Trophoblast cell (in vitro differentiated cells and primary cell): ENCODE measurements around the gene RGCC.
A peak's percentile ranks its signal among the peaks of the same experiment; 100 is the strongest.

Source experiments
- DNase-seq, 2 donors: peaks; one replicate each; pipeline ENCODE4 v3.0.0-alpha.2; 2016
- H2AFZ ChIP-seq: 2 replicates; pipeline ENCODE4 v1.6.1; 2013; ENCODE audit warnings: low read length, moderate library complexity, mild to moderate bottlenecking; ENCODE audit not compliant: insufficient read depth, poor library complexity
- H2AK5ac ChIP-seq: 2 replicates; pipeline ENCODE4 v1.6.1; 2013; ENCODE audit warnings: mild to moderate bottlenecking, low read length
- H2BK120ac ChIP-seq: 2 replicates; pipeline ENCODE4 v1.6.1; 2013; ENCODE audit warnings: low read length, mild to moderate bottlenecking, moderate library complexity; ENCODE audit not compliant: insufficient read depth, poor library complexity
- H2BK12ac ChIP-seq: 2 replicates; pipeline ENCODE4 v1.6.1; 2013; ENCODE audit warnings: mild to moderate bottlenecking, low read length, moderate library complexity
- H2BK5ac ChIP-seq: 2 replicates; pipeline ENCODE4 v1.6.1; 2013; ENCODE audit warnings: low read length, low read depth, moderate library complexity, mild to moderate bottlenecking; ENCODE audit not compliant: poor library complexity
- H3K14ac ChIP-seq: 2 replicates; pipeline ENCODE4 v1.6.1; 2013; ENCODE audit warnings: mild to moderate bottlenecking, low read length
- H3K18ac ChIP-seq: 2 replicates; pipeline ENCODE4 v1.6.1; 2013; ENCODE audit warnings: mild to moderate bottlenecking, low read length
- H3K23ac ChIP-seq: 2 replicates; pipeline ENCODE4 v1.6.1; 2013; ENCODE audit warnings: low read length
- H3K27ac ChIP-seq: 2 replicates; pipeline ENCODE4 v1.5.1; 2013; ENCODE audit warnings: low read depth, mild to moderate bottlenecking, inconsistent platforms, low read length, moderate library complexity
- H3K27me3 ChIP-seq: 2 replicates; pipeline ENCODE4 v1.6.1; 2013; ENCODE audit warnings: inconsistent platforms, mild to moderate bottlenecking, low read length, moderate library complexity; ENCODE audit not compliant: insufficient read depth
- H3K36me3 ChIP-seq, 2 experiments: 1 replicate in 1 of 2; 2 replicates in 1 of 2; pipeline ENCODE4 v1.6.1; 2013; ENCODE audit warnings: low read length in 2 of 2, mild to moderate bottlenecking in 2 of 2, moderate library complexity in 1 of 2; ENCODE audit not compliant: insufficient read depth in 2 of 2, control insufficient read depth in 1 of 2
- H3K4ac ChIP-seq: 2 replicates; pipeline ENCODE4 v1.6.1; 2013; ENCODE audit warnings: low read depth, mild to moderate bottlenecking, low read length, moderate library complexity
- H3K4me1 ChIP-seq, 2 experiments: 1 replicate in 1 of 2; 2 replicates in 1 of 2; pipeline ENCODE4 v1.6.1; 2013; ENCODE audit warnings: low read length in 2 of 2, mild to moderate bottlenecking in 2 of 2, moderate library complexity in 1 of 2; ENCODE audit not compliant: insufficient read depth in 2 of 2, control insufficient read depth in 1 of 2
- H3K4me2 ChIP-seq: 2 replicates; pipeline ENCODE4 v1.6.1; 2013; ENCODE audit warnings: inconsistent platforms, mild to moderate bottlenecking, low read length, moderate library complexity
- H3K4me3 ChIP-seq: 2 replicates; pipeline ENCODE4 v1.5.1; 2013; ENCODE audit warnings: mild to moderate bottlenecking, low read depth, low read length, inconsistent platforms
- H3K79me1 ChIP-seq: one replicate; pipeline ENCODE4 v1.6.1; 2013; ENCODE audit warnings: low read length
- H3K79me2 ChIP-seq: 2 replicates; pipeline ENCODE4 v1.6.1; 2013; ENCODE audit warnings: low read length, mild to moderate bottlenecking; ENCODE audit not compliant: control insufficient read depth, insufficient read depth, poor library complexity
- H3K9ac ChIP-seq: 2 replicates; pipeline ENCODE4 v1.6.1; 2013; ENCODE audit warnings: mild to moderate bottlenecking, low read length
- H3K9me3 ChIP-seq: 2 replicates; pipeline ENCODE4 v1.6.1; 2013; ENCODE audit warnings: low read depth, mild to moderate bottlenecking, control low read depth, inconsistent platforms, low read length; ENCODE audit not compliant: insufficient read depth
- H4K12ac ChIP-seq: 2 replicates; pipeline ENCODE4 v1.6.1; 2013; ENCODE audit warnings: low read depth, mild to moderate bottlenecking, low read length, moderate library complexity
- H4K8ac ChIP-seq: 2 replicates; pipeline ENCODE4 v1.6.1; 2013; ENCODE audit warnings: low read depth, mild to moderate bottlenecking, low read length, moderate library complexity
- H4K91ac ChIP-seq: one replicate; pipeline ENCODE4 v1.6.1; 2013; ENCODE audit warnings: low read depth, mild to moderate bottlenecking, low read length, moderate library complexity
- WGBS: extraction: QIAGEN DNeasy Blood & Tissue Kit; methylation state at CpG from one replicate; pipeline ENCODE4 v1.1.7; 2013; ENCODE audit warnings: missing lambda C conversion rate; ENCODE audit not compliant: insufficient read length, insufficient coverage; ENCODE audit errors: extremely low coverage; 5-methylcytosine and 5-hydroxymethylcytosine counted together

RGCC gene

DNA sequence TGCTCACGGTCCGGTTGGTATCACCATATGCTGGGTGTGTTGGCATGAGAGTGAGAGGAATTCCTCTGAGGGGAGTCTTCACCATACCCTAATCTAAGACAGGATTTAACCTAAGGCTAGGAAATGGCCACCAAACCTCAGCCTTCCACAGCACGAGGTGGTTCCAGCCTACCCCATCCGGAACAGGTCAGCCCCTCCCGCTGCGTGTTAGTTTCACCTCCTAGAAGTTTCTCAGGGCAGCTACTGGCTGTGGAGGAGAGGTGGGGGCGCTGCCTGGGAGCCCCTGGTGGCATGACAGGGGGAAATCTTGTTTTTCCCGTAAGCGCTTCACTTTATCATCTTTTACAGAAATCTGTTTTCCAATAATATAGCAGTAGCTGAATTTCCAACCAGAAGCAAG lies 55.1 kb downstream of the RGCC start:
- H2BK5ac ChIP-seq: no peak overlapping the region
- no peaks in the 10 kb centered on the region for H3K79me1 ChIP-seq
- no peak overlapping the region for H2AK5ac ChIP-seq
- peaks cover 2% of the 10 kb centered on the region for H3K9me3 ChIP-seq
- no peak overlapping the region for H3K23ac ChIP-seq
- no peak overlapping the region for H4K91ac ChIP-seq
- H4K12ac ChIP-seq: no peak overlapping the region
- no peak overlapping the region for H3K27ac ChIP-seq
- H2AFZ ChIP-seq: no peak overlapping the region
- no peak overlapping the region for H3K14ac ChIP-seq
- H3K36me3 ChIP-seq: no peaks in the 10 kb centered on the region
- H3K18ac ChIP-seq: no peak overlapping the region
- H3K4me3 ChIP-seq: no peak overlapping the region
- H3K79me2 ChIP-seq: no peaks in the 10 kb centered on the region
- H3K4me2 ChIP-seq: no peak overlapping the region
- no peak overlapping the region for H2BK120ac ChIP-seq
- no peaks in the 10 kb centered on the region for H3K4me1 ChIP-seq
- no peak overlapping the region for H3K9ac ChIP-seq
- H3K4ac ChIP-seq: no peak overlapping the region
- WGBS: no CpG with 5 or more reads among the region's 9 CpGs
- H4K8ac ChIP-seq: no peak overlapping the region
- H2BK12ac ChIP-seq: no peak overlapping the region
- H3K27me3 ChIP-seq: no peaks in the 10 kb centered on the region
- DNase-seq: no peak

DNA sequence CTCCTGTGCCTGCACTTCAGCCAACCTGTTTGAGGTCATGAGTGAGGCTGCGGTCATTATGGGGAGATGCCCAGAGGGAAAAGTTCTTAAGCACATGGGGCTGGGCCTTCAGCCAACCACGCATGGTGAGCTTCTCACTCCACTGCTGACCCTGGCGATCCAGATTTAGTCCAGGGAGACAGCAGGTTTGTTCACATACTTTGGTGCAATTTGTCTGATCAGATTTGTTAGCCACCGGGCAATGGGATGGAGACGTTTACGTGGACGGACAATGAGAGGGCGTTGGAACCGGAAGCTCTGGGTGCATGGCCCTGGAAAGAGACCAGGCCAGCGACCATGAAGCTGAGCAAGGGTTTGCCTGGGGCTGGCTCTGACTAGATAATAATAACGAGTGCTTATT lies 56.2 kb downstream of the RGCC start:
- no peak overlapping the region for H2BK5ac ChIP-seq
- H3K18ac ChIP-seq: no peak overlapping the region
- DNase-seq: peak; percentile 40 to 79
- no peak overlapping the region for H3K14ac ChIP-seq
- no peak overlapping the region for H3K23ac ChIP-seq
- no peak overlapping the region for H4K8ac ChIP-seq
- H3K4me2 ChIP-seq: no peak overlapping the region
- no peak overlapping the region for H2BK120ac ChIP-seq
- no peak overlapping the region for H2AFZ ChIP-seq
- H2BK12ac ChIP-seq: no peak overlapping the region
- H3K4me1 ChIP-seq: no peaks in the 10 kb centered on the region
- H3K36me3 ChIP-seq: no peaks in the 10 kb centered on the region
- no peaks in the 10 kb centered on the region for H3K79me2 ChIP-seq
- peaks cover 5% of the 10 kb centered on the region for H3K9me3 ChIP-seq
- H2AK5ac ChIP-seq: no peak overlapping the region
- no CpG with 5 or more reads among the region's 11 CpGs for WGBS
- H4K12ac ChIP-seq: no peak overlapping the region
- no peaks in the 10 kb centered on the region for H3K79me1 ChIP-seq
- H3K9ac ChIP-seq: no peak overlapping the region
- H3K27me3 ChIP-seq: no peaks in the 10 kb centered on the region
- no peak overlapping the region for H3K4me3 ChIP-seq
- no peak overlapping the region for H3K4ac ChIP-seq
- H3K27ac ChIP-seq: no peak overlapping the region
- H4K91ac ChIP-seq: no peak overlapping the region

DNA sequence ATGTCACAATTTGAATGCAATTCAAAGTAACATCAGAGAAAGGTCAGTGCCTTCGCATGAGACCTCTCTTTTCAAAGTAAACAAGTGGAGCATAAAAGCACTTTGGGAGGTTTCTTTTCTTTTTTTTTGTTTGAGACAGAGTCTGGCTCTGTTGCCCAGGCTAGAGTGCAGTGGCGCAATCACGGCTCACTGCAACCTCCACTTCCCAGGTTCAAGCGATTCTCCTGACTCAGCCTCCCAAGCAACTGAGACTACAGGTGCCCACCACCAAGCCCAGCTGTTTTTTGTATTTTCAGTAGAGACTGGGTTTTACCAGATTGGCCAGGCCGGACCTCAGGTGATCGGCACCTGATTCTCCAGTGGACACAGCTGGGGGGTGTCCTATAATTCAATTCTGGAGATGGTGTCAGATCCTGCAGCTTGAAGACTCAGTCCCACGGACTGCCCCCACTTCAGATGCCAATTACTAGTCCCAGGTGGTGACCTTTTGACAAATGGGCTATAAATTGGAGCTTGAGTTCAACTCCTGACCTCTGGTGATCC lies 57.6 kb downstream of the RGCC start:
- Histone ChIP-seq H3K18ac (no peak overlapping the region), H3K79me2 (no peaks in the 10 kb centered on the region), H2BK5ac (no peak overlapping the region), H3K9ac (no peak overlapping the region), H3K9me3 (peaks cover 5% of the 10 kb centered on the region), H3K27ac (no peak overlapping the region), H3K4me1 (no peaks in the 10 kb centered on the region), H2AFZ (no peak overlapping the region), H3K14ac (no peak overlapping the region), H4K91ac (no peak overlapping the region), H3K4me3 (no peak overlapping the region), H2BK12ac (no peak overlapping the region), H3K4ac (no peak overlapping the region), H4K8ac (no peak overlapping the region), H4K12ac (no peak overlapping the region), H3K79me1 (no peaks in the 10 kb centered on the region), H3K27me3 (no peaks in the 10 kb centered on the region), H3K23ac (no peak overlapping the region), H2AK5ac (no peak overlapping the region), H2BK120ac (no peak overlapping the region), H3K4me2 (no peak overlapping the region), H3K36me3 (no peaks in the 10 kb centered on the region)
- DNase-seq: no peak
- WGBS: no CpG with 5 or more reads among the region's 7 CpGs

- no peaks in the 10 kb centered on the region for H3K27me3 ChIP-seq
- no peak overlapping the region for H3K27ac ChIP-seq
- no peak overlapping the region for H3K14ac ChIP-seq
- H3K4me2 ChIP-seq: no peak overlapping the region
- no peak overlapping the region for H2BK120ac ChIP-seq
- no peak overlapping the region for H2AFZ ChIP-seq
- H3K36me3 ChIP-seq: no peaks in the 10 kb centered on the region
- no peak for DNase-seq
- H4K12ac ChIP-seq: no peak overlapping the region
- H3K23ac ChIP-seq: no peak overlapping the region
- H2BK12ac ChIP-seq: no peak overlapping the region
- H4K8ac ChIP-seq: no peak overlapping the region
- no peak overlapping the region for H4K91ac ChIP-seq
- H3K9me3 ChIP-seq: peaks cover 4% of the 10 kb centered on the region
- H3K9ac ChIP-seq: no peak overlapping the region
- no CpG with 5 or more reads among the region's 15 CpGs for WGBS
- no peak overlapping the region for H3K18ac ChIP-seq
- no peak overlapping the region for H2AK5ac ChIP-seq
- H3K79me2 ChIP-seq: no peaks in the 10 kb centered on the region
- no peaks in the 10 kb centered on the region for H3K79me1 ChIP-seq
- no peak overlapping the region for H2BK5ac ChIP-seq
- H3K4me3 ChIP-seq: no peak overlapping the region
- H3K4me1 ChIP-seq: no peaks in the 10 kb centered on the region
- no peak overlapping the region for H3K4ac ChIP-seq
These were observed 58.3 kb downstream of the RGCC start for GRCh38 chr13:41515491-41516139.
